Caco-2 (cell line): ENCODE data around the gene CPZ. TPM values are rescaled to one million over a fixed set of nuclear protein-coding genes. Genes with fewer than 3 reads are reported as not detected.

Experiments
- BruUV-seq: library from RNA; stranded (reverse); fragments of 400-500 nt; replicated peaks from 2 replicates; lab custom pipeline; 2021; lab: Mats Ljungman, UMichigan
- CTCF ChIA-PET: fragments of 300-600 bp; sonication (Branson Sonifier 250); formaldehyde crosslinking; loops from one replicate; lab custom pipeline; 2022; ENCODE audit warnings: antibody characterized with exemption; lab: Charles Lee
- POLR2A ChIA-PET: fragments of 300-600 bp; sonication (Branson Sonifier 250); formaldehyde crosslinking; loops from one replicate; lab custom pipeline; 2022; ENCODE audit warnings: antibody characterized with exemption; lab: Charles Lee
- DNase-seq, 2 experiments: peaks; one replicate each; pipeline versions ENCODE4 v3.0.0 to v3.0.0-alpha.2; 2020 to 2022
- H3K27me3 ChIP-seq: replicated peaks from 2 replicates; pipeline ENCODE4 v1.6.0; 2011; ENCODE audit warnings: low read length; ENCODE audit not compliant: control insufficient read depth, insufficient read depth
- H3K36me3 ChIP-seq: 2 replicates; pipeline ENCODE4 v1.5.1; 2011; ENCODE audit warnings: low read length; ENCODE audit not compliant: control insufficient read depth, insufficient read depth
- H3K4me1 ChIP-seq: fragments of 250-450 bp; sonication (Bioruptor Pico); 2 replicates; pipeline ENCODE4 v1.5.1; 2020; ENCODE audit warnings: mild to moderate bottlenecking
- H3K4me3 ChIP-seq: 2 replicates; pipeline ENCODE4 v1.5.1; 2011; ENCODE audit warnings: low read depth, mild to moderate bottlenecking, control low read depth, low read length
- H3K9me3 ChIP-seq: fragments of 250-450 bp; sonication (Bioruptor Pico); 2 replicates; pipeline ENCODE4 v1.5.1; 2020; ENCODE audit warnings: mild to moderate bottlenecking, moderate library complexity
- H3K27ac Mint-ChIP-seq: one replicate; pipeline ENCODE4 v1.8.0; 2022; ENCODE audit warnings: mixed read lengths; ENCODE audit not compliant: unreplicated experiment
- H3K27me3 Mint-ChIP-seq: one replicate; pipeline ENCODE4 v1.8.0; 2022; ENCODE audit warnings: mixed read lengths; ENCODE audit not compliant: insufficient read depth, unreplicated experiment
- H3K36me3 Mint-ChIP-seq: one replicate; pipeline ENCODE4 v1.8.0; 2022; ENCODE audit warnings: mild to moderate bottlenecking, mixed read lengths; ENCODE audit not compliant: insufficient read depth, unreplicated experiment
- H3K4me1 Mint-ChIP-seq: one replicate; pipeline ENCODE4 v1.8.0; 2022; ENCODE audit warnings: low read depth, mixed read lengths; ENCODE audit not compliant: unreplicated experiment
- H3K4me3 Mint-ChIP-seq: one replicate; pipeline ENCODE4 v1.8.0; 2022; ENCODE audit warnings: mild to moderate bottlenecking, moderate library complexity, mixed read lengths; ENCODE audit not compliant: unreplicated experiment
- H3K9me3 Mint-ChIP-seq: one replicate; pipeline ENCODE4 v1.8.0; 2022; ENCODE audit warnings: mixed read lengths; ENCODE audit not compliant: unreplicated experiment
- CTCF ChIP-seq, 2 experiments: fragments of 200-600 bp in 1 of 2; IDR thresholded peaks; 1 replicate in 1 of 2; 2 replicates in 1 of 2; pipeline versions ENCODE4 v1.5.1 to v1.8.0; 2011 to 2022; ENCODE audit warnings: antibody characterized with exemption in 1 of 2, control low read depth in 1 of 2, inconsistent platforms in 1 of 2, low read depth in 1 of 2, low read length in 1 of 2, mild to moderate bottlenecking in 1 of 2, moderate library complexity in 1 of 2; ENCODE audit not compliant: insufficient read depth in 1 of 2, severe bottlenecking in 1 of 2, unreplicated experiment in 1 of 2
- intact Hi-C: fragments of 100-400 bp; cut with micrococcal nuclease; formaldehyde crosslinking; loops from one replicate; pipeline ENCODE4 v1.10.0; 2022; ENCODE audit not compliant: unreplicated experiment
- total RNA-seq: library from RNA; stranded (reverse); gene quantifications from 2 replicates; pipeline ENCODE4 v1.2.3, GENCODE V29; 2022

Gene CPZ
- total RNA-seq, 1 experiment from 2014 or later = 7.7 TPM

GRCh38 chr4:8639777-8640720 lies 47.5 kb downstream of the CPZ start:
- H3K27me3 ChIP-seq = no peaks in the 10 kb centered on the region
- no peak for TF ChIP-seq CTCF (IDR thresholded peaks at IDR 0.05; ENCODE audit: insufficient read depth in 1 of 2, low read depth in 1 of 2, low read length in 1 of 2, severe bottlenecking in 1 of 2, unreplicated experiment in 1 of 2)
- Mint-ChIP-seq H3K4me1 (no peaks in the 10 kb centered on the region), H3K27ac (no peak overlapping the region), H3K27me3 (peaks cover 8% of the 10 kb centered on the region), H3K9me3 (no peaks in the 10 kb centered on the region), H3K4me3 (no peak overlapping the region), H3K36me3 (no peaks in the 10 kb centered on the region)
- ChIA-PET CTCF (no interaction called here), POLR2A (no interaction called here)
- DNase-seq = peak in 1 of 2 experiments; percentile 17
- H3K4me3 ChIP-seq = no peak overlapping the region
- H3K36me3 ChIP-seq = no peaks in the 10 kb centered on the region
- BruUV-seq = no TSS peak
- intact Hi-C loops = no loop called here
- H3K9me3 ChIP-seq = no peaks in the 10 kb centered on the region
- H3K4me1 ChIP-seq = no peaks in the 10 kb centered on the region

GRCh38 chr4:8640816-8641215 lies 48.3 kb downstream of the CPZ start:
- no peak for DNase-seq
- Mint-ChIP-seq H3K9me3 (no peaks in the 10 kb centered on the region), H3K36me3 (no peaks in the 10 kb centered on the region), H3K27ac (no peak overlapping the region), H3K4me1 (no peaks in the 10 kb centered on the region), H3K4me3 (no peak overlapping the region), H3K27me3 (peaks cover 8% of the 10 kb centered on the region)
- no peak overlapping the region for H3K4me3 ChIP-seq
- TF ChIP-seq CTCF (IDR thresholded peaks at IDR 0.05; ENCODE audit: insufficient read depth in 1 of 2, low read depth in 1 of 2, low read length in 1 of 2, severe bottlenecking in 1 of 2, unreplicated experiment in 1 of 2) = no peak
- H3K27me3 ChIP-seq = no peaks in the 10 kb centered on the region
- CTCF ChIA-PET = no interaction called here
- POLR2A ChIA-PET = no interaction called here
- no peaks in the 10 kb centered on the region for H3K9me3 ChIP-seq
- H3K36me3 ChIP-seq = no peaks in the 10 kb centered on the region
- H3K4me1 ChIP-seq = no peaks in the 10 kb centered on the region
- no TSS peak for BruUV-seq
- intact Hi-C loops = no loop called here

- no TSS peak for BruUV-seq
- no peaks in the 10 kb centered on the region for H3K36me3 Mint-ChIP-seq
- no peak overlapping the region for H3K27ac Mint-ChIP-seq
- peaks cover 11% of the 10 kb centered on the region for H3K27me3 Mint-ChIP-seq
- H3K9me3 ChIP-seq = no peaks in the 10 kb centered on the region
- H3K4me1 ChIP-seq = no peaks in the 10 kb centered on the region
- no peaks in the 10 kb centered on the region for H3K27me3 ChIP-seq
- POLR2A ChIA-PET = no interaction called here
- H3K9me3 Mint-ChIP-seq = no peaks in the 10 kb centered on the region
- no peaks in the 10 kb centered on the region for H3K4me1 Mint-ChIP-seq
- TF ChIP-seq CTCF (IDR thresholded peaks at IDR 0.05; ENCODE audit: insufficient read depth in 1 of 2, low read depth in 1 of 2, low read length in 1 of 2, severe bottlenecking in 1 of 2, unreplicated experiment in 1 of 2) = no peak
- CTCF ChIA-PET = no interaction called here
- no peak overlapping the region for H3K4me3 ChIP-seq
- no peak overlapping the region for H3K4me3 Mint-ChIP-seq
- intact Hi-C loops = no loop called here
- H3K36me3 ChIP-seq = no peaks in the 10 kb centered on the region
- DNase-seq = peak in 1 of 2 experiments; percentile 5
Measured at GRCh38 chr4:8641256-8641655, 48.7 kb downstream of the CPZ start.
